NCI-H82 (cell line): ENCODE measurements around the gene PHF13.
A peak's percentile ranks its signal among the peaks of the same experiment; 100 is the strongest.

Experiments
- DNase-seq: peaks from one replicate; lab custom pipeline; 2025; lab: John Stamatoyannopoulos, UW

Gene PHF13

DNA sequence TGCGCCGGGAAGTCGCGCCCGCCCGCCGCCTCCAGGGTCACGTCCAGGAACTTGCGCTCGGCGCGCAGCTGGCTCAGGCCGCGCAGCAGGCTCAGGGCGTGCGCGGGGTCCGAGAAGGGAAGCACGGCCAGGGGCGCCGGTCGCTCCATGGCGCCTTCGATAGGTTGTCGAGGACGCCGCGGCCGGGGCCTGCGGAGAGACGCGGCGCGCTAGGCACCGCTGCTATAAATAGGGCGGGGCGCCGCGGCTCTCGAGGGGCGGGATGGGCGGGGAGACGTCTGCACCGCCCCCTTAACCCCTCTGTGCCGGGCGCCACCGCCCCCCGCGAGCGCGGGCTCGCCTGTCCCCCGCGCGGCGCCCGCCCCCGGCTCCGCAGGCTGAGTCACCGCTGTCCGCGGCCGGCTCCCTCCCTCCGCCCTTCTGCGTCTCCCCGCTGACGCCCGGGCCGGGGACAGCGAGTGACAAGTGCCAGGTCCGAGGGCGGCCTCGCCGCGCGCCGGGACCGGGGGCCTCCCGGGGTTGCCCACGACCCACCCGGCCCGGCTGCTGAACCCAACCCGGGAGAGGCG, 10.8 kb upstream of the PHF13 start, which contains the start of gene KLHL21:
TSS of gene KLHL21 (minus strand) at position 201 of the 569 bp plus-strand sequence. CDS start at position 149, 52 bp downstream.
- peak; percentile 92 for DNase-seq

DNA sequence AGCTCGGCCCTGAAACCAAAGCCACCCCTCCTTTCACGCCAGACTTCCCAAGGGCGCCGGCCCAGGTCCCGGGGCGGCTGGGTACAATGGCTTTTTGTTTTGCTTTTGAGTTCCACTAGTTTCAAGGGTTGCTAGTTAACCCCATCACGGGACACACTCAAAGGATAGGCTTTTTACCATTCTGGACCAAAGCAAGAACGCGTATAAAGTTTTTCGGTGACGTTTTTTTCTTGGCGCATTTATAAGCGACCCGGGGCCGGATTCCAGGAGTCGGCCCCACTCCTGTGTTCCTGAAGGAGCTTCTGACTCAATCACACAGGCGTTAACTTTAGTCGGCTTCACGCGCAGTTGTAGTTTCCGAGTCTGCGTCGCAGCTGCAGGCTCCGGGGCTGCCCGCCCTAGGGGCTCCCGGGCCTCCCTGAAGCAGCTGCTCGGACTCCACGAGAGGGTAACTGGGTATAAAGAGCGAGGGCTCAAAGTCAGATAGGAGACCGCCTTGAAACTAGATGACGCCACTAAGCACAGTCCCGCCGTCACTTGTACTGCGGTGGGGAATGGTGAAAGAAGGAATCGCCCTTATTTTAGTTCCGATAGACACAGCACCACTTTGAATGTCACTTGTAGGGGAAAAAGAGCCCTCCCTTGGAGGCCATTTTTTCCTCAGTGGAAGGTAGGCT, 10.2 kb upstream of the PHF13 start:
- DNase-seq = peak; percentile 48

DNA sequence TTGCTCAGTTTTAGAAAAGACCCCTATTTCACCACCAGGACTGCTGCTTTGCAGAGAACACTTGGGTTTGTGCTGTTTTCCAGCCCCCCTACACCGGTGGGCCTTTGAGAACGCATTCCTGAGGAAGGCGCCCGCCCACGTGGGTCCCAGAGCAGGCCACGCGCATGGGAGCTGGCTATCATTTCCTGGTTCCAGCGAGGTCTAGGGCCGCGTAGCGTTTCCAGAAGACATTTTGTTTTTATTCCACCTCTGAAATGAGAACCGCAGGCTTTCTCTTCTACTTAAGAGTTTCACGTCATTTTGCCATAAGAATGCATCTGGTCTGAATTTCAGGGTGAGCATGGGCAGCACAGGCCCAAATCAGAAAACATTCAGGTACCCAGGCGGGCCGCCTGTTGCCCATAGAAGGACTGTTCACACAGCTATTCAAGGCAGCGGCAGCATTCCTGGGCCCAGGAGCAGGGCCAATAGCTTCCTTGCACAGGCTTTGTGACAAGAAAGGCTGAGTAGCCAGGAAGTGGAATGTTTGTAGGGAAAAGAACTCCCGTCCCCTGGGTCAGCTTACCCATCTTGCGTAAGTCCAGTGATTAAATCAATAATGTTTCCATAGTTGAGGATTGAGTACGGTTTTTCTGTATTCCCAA, 9.5 kb upstream of the PHF13 start:
- no peak for DNase-seq

DNA sequence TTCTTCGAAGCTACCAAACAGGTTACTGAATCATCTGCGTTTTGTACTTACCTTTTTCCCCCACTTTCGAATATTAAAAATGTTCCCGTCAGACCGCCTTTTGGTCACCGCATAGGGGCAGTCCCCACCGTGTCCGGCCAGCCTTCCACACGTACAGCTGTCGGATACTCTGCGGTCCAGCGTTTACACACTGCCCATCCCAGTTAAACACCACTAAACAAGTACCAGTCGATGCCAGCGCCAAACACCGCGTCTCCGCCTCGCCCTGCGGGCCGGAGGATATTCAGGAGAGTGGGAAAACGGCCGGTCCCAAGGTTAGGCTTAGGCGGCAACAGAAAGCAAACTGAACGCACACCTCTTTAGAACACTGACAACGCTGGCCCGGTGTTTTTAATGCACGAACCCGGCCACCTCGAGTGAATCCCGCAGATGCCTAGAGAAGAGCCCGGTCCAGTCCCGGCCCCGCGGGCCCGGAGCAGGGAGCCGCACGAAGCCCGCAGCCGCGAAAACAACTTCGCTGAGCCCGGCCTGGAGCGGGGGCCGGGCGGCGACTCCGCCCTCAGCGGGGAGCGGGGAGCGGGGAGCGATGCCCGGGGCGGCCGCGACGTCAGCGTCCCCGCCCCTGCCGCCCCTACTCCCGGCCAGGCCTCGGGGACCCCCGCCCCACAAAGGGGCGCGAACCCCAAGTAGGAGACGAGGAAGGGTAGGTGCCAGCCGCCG, 730 bp upstream of the PHF13 start:
- DNase-seq = peak; percentile 77

DNA sequence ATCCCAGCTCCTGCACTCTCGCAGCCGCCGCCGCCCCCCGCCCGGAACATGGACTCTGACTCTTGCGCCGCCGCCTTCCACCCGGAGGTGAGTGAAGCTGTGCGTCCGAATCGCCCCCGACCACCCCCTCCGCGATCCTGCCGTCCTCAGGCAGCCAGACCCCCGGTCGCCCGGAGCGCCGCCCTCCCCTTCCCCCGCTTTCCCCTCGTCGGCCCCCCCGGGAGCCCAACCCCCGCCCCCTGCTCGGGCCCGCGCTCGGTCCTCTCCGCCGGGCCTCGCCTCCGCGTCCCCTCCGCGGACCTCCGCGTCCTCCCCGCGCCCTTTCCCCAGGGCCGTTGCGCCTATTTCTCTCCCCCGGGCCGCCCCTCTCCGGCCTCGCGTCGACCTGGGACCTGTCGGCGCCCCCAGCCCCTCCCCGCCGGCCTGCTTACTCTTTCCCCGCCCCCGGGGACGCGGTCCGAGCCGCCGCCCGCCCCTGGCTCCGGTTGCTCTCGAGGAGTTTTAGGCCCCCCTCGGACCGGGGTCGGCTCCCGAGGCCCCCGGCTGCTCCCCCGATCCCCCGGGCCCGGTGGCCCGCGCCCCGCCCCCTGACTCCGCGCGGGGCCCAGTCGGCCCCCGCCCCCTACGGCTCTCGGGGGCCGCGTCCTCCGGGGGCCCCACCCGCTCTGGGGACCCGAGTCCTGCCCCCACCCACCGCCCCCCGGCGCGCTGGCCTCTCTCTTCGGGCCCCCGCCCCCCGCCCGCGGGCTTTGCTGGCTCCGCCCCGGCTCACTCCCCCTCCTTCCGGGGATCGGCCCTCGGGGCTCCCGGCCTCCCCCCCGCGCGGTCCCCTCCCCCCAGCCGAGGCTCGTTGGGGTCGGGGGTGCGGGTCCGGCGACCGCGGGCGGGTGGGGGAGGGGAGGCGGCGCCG, 743 bp downstream of the PHF13 start:
- peak; percentile 69 for DNase-seq

DNA sequence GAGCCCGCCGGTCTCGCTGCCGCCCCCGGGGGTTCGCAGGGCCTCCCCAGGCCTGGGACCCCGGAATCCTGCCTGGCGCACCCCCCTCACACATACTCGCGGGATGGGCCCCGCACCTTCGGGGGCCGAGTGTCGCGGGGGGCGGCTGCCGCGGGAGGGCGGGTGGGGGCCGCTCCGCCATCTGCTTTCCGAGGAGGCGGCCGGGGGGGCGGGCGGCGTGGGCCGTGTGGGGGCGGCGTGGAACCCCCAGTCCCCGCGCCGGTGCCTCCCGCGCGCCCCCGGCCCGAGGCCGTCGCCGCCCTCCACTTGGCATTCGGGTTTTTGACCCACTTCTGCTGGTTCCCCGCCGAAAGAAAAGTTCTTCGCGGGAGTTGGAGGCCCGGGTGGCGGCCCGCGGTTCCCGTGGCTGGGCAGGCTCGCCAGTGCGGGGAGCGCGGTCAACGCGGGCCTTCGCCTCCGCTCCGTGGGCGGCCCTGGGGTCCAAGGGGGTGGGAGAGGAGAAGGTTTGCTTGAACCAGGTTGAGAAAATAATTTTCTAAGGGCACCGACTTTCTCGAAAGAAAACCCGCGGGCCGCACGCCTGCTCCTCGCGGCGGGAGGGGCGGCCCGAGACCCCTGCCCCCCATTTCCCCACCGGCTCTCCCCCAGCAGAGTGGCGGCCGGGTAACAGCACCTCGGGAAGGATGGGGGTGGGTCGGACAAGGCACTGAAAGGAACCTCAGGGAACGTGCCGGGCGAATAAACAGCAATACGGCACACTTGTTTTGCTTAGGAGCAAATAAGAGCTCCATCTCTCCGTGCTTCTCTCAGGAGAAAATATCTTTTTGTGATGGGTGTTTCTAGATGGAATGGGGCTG, 1.6 kb downstream of the PHF13 start:
- no peak for DNase-seq

DNA sequence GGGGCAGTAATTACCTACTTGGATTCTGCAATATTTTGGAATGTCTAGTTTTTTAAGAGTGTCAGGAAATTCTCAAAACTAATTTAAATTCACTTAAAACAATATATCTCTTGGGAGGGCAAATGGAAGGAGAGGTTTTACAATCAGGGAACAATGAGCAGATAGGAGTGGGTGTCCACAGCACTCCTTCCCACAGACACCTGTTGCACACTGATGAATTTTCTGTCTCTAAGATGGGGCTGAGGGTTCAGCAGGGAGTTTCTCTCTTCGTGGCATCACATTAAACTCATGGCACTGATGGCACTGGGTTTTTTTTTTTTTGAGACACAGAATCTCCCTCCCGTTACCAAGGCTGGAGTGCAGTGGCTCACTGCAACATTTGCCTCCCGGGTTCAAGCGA, 5.5 kb downstream of the PHF13 start:
- no peak for DNase-seq

DNA sequence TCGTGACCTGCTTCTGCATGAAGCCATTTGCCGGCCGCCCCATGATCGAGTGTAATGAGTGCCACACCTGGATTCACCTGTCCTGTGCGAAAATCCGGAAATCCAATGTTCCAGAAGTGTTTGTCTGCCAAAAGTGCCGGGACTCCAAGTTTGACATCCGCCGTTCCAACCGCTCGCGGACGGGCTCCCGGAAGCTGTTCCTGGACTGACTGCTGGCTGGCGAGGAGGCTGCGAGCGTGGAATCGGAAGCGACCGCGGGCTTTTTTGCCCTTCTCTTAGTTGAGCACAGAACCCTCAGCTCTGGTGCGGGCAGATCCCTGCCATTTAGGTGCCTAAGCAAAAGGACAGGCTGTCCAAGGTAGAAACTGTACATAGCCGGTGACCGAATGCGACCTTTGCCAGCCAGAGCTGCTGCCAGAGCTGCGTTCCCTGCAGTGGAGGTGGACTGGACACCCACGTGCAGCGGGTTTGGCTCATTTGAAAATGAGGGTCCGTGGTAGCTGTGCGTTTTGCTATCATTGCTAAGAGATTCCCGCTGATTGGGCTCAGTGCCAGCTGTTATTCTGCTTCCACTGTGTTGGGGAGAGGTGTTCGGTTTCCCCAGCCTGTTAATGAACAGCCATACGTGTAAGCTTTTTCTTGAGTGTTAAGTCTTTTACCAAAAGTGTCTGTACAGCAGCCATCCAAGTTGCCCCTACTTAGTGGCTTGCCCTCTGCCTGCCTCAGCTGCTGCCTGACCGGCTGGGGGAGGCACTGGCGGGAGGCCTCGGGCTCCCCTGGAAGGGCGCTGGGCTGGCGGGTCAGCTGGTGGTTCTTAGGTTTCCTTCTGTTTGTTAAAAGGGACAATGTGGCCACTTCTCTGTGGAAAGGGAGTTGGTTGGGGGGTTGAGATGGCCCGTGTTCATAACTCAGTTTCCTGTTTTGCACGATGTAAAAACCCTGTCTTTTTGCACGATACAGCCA, 8.2 kb downstream of the PHF13 start:
- peak; percentile 7 for DNase-seq

DNA sequence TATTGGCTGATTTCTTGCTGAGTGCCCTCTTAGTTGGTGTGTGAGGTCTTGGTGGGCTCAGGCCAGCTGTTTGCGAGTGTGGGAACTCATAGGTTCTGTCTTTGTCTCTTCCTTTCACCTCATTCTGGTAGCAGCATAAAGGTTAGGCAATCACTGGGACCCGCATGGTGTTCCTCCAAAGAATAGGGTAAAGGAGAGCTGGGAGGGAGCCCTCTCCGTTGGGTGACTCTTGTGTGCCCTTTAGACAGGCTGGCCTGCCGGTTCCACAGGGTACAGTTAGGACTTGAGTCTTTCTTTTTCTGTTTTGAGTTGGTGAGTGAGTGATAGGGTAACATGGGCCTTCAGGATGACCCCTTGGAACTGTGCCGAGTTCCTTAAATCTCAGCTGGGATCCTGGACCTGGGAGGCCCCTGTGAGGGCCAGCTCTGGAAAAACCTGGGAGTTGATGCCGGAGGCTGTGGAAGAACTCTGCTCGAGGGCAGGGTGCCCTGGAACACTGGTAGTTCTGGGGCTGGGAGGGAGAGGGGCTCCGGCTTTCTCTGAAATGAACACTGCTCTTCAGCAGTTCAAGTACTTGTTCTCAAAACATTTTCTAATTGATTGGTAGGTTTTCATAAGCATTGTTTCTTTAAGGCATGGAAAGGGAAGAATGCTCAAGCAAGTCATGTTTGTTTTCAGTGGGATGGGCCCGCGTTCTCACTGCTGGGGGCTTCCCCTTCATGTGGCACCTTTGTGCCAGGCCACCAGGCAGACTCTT, 9.0 kb downstream of the PHF13 start:
- no peak for DNase-seq

DNA sequence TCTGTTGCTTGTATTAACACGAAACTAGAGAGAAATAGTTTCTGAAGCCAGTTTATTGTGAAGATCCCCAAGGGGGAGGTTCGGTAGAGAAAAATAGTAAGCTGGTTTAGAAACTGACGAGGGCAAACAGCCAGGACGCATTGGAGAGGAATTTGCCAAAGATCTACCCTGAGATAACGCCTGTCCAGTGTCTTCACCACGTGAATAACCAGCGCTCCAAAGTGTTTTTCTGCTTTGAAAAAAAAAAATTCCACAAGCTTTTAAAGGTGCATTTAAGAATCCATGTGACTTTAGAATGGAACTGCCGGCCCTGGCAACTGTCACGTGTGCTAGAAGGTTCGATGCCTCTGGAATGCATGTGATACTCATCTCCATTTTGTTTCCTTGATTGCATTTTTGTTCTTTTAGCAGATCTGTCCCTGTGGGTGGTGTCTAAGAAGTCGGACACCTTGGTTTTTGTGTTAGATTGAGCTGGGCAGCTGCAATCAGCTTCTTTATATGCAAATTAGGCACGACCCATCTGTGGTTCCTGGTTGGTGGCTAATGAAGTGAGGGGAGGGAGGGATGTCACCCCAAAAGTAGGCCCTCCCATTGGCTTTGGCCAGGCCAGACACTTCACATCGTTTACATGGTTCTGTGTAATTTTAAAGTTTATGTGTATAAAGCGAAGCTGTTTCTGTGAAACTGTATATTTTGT, 9.9 kb downstream of the PHF13 start:
- DNase-seq = no peak

DNA sequence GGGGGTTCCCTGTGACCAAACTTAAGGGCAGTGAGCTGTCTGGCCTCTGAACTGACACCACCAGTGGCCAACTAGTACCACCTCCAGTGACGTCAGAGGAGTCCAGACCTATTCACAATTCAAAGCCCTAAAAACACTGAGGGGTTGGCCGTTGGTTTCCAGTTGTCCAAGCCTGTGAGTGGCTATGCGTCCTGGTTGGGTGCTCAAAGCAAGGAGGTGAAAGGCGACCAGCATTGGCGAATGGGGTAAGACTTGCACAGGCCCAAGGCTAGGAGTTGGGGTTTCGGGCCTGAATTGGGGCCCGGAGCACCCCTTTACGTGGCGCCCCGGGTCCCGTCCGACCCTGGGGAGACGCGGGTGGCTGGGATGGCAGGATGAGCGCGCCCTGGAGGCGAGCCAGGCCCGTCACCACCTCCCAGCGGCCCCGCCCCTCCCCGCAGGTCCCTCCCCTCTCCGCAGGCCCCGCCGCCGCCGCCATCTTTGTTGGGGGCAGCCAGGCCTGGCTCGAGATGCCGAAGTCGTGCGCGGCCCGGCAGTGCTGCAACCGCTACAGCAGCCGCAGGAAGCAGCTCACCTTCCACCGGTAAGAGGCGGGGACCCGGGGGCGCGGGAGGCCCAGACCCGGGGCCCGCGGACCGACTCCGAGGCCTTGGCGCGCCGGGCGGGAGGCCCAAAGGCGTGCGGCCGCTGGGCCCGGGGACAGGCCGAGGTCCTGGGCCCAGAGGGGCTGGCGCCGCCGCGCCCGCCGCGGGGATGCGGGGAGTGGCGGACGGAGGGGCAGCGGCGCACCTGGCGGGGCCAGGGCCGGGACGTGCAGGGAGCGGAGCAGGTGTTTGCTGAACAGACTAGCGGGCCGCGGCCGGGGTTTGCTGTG, 11.4 kb downstream of the PHF13 start, which contains the start of gene THAP3:
TSS of gene THAP3 (plus strand) at position 159 of the 874 bp plus-strand sequence. CDS start at position 510, 351 bp downstream.
- peak; percentile 88 for DNase-seq

DNA sequence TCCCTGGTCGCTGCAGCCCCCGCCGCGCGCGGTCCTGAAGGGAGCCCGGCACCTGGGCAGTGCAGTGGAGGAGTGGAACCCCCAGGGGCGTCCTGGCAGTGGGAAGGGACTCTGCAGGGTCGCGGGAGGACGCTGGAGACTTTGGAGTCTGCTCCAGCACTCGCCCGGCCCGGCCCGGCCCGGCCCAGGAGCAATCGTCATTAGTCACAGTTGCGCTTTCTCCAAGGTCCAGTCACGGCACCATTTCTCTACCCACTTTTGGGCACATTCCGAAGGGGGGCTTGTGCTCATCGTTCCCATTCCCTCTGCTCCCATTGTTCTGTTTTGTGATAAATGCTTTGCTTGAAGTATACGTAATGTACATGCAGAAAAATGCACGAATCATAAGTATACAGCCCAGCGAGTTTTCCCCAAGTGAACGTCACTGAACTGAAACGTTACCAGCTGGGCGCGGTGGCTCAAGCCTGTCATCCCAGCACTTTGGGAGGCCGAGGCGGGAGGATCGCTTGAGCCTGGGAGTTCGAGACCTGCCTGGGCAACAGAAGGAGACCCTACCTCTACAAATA, 12.1 kb downstream of the PHF13 start:
- peak; percentile 29 for DNase-seq

DNA sequence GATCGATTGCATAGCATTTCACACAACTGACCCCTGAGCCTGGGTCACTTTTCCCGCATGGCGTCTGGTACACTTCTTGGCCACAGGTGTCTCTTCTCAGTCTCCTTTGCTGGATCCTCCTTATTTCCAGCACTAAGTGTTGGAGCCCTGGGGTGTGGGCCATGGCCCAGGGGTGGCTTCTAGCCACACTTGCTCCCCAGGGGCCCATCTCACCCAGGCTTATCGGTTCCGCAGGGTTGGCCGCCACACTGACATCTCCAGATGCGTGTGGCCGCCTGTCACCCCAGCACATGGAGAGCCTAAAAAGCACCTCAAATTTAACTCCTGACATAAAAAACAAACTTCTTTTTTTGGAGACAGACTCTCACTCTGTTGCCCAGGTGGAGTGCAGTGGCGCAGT, 13.5 kb downstream of the PHF13 start:
- DNase-seq = no peak

DNA sequence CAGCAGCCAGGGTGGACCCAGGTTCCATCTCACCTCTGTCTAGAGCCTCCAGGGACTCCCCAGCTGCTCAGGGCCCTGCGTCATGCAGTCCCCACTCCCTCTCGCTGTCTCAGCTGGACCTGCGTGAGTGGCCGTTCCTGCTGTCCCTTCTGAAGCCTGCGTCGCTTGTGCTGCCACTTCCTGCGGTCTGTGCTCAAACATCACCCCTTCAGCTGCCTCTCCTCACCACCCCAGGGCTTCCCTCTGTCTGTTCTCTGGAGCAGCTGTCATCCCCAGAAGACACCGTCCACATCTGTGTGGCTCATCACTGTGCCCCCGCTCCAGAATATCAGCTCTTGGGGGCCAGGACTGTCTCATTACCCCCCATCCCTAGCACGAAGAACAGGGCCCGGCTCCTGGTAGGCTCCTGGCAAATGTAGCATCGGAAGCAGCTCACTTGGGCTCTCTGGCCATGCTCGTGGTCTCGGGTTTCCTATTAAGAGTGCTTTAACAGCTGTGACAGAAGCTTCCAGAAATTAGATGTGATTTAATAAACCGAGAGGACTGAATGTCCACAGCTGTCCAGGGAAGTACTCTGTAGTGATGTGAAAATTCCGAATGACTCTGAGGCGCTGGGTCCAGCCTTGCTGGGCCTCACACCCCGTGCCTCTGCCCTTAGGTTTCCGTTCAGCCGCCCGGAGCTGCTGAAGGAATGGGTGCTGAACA, 14.5 kb downstream of the PHF13 start:
- DNase-seq = no peak

DNA sequence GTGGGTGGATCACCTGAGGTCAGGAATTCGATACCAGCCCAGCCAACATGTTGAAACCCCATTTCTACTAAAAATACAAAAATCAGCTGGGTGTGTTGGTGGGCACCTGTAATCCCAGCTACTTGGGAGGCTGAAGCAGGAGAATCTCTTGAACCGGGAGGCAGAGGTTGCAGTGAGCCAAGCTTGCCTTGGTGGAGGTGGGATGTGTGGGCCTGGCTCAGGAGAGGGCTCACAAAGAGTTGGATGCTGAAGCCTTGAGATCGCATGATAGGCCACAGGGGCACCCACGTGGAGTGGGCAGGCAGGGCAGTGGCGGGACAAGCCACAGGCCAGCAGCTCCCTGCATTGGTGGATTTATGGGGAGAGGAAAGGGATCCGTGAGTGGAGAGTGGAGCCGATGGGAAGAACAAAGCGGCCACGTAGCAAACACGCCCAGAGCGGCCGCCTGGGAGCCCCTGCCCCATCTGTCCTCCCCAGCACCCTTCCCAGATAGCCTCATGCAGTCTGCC, 15.5 kb downstream of the PHF13 start:
- DNase-seq = no peak

DNA sequence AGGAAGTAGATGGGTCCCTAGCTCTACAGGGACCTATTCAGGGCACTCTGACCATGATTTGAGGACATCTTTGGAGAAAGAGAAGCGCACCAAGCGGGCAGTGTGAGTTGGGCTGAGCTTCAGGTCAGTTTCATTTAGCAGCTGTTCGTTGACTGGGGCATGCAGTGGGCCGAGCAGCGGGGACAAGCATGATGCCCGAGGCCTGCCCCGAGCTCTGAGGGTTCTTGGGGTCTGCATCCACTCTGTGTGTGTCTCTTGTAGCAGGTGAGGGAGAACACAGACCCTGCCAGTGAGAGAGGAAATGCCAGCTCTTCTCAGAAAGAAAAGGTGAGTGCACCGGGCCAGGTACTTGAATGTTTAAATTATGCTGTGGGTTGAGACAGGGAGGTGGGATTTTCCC, 16.5 kb downstream of the PHF13 start:
- no peak for DNase-seq
